ENCODE results near the gene SKP2.
"Not testable (repeated sequence)": the region's sequence is repeated elsewhere in the genome, so short reads cannot be mapped to it uniquely, and the experiment has no call there.

The SKP2 gene

DNA sequence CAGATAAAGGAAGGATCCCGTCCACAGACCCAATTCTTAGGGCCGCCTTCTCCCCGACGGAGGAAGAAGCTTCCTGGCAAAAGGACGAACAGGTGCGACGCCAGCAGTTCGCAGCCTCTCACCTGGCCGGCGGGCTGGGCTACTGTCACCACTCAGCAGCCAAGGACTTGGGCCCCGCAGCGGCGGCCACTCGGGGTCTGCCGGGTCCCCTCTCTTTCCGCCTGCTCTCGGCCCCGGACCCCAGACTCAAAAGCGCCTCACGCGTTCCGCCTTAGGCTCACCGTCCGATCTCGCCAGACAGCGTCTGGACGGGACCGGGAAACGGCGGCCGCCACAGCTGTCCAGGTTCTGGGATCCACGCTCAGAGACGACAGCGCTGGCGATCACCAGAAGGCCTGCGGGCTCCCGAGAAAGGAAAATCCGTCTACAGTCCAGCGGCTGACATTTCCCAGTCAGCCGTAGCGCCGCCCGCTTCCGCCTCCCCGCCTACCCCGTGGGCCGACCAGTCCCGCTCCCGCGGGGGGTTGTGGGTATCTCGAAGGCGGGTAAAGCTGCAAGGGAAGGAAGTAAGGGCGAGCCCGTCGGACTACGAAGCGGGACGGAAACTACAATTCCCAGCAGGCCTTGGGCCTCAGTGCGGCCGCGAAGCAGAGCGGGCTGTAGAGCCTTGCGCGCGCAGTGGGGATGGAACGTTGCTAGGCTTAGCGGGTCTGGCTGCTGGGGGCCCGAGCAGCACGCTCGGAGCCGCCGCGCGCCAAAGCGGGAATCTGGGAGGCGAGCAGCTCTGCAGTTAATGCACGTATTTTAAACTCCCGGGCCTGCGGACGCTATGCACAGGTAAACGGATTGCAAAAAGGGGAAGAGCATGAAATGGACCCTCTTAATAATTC is at the start of gene SKP2, which contains the start of gene LMBRD2:
SKP2 (plus strand) TSS at position 678 of the 890 bp plus-strand sequence; CDS start at position 830, 152 bp downstream.
LMBRD2 (minus strand) TSS at position 454 of the 890 bp plus-strand sequence. CDS start 8,538 bp downstream, outside the sequence.
- H3K4me1 ChIP-seq (ENCODE audit: control insufficient read depth in 5 of 5, insufficient read depth in 5 of 5, low read length in 5 of 5) = peaks cover 2 to 47% (median 40%) of the 10 kb centered on the region in 5 donors
- peak within 1 kb of the TSS; percentile 71 for H3K27ac ChIP-seq (ENCODE audit: low read depth, low read length)
- H3K9ac ChIP-seq (ENCODE audit: low read length in 5 of 5) = peak within 1 kb of the TSS; percentile 78 to 99 (median 94)
- H3K9me3 ChIP-seq (ENCODE audit: control insufficient read depth in 5 of 5, low read length in 5 of 5) = no peaks in the 10 kb centered on the region
- H3K4me3 ChIP-seq (ENCODE audit: low read depth in 1 of 5, low read length in 5 of 5) = peak within 1 kb of the TSS; percentile 77 to 98 (median 90)
- no peaks in the 10 kb centered on the region for H3K27me3 ChIP-seq (ENCODE audit: control insufficient read depth in 5 of 5, insufficient read depth in 4 of 5, low read length in 5 of 5)
- H3K36me3 ChIP-seq (ENCODE audit: control insufficient read depth in 5 of 5, insufficient read depth in 5 of 5, low read length in 5 of 5) = peaks cover 2 to 10% (median 3%) of the 10 kb centered on the region in 5 donors

DNA sequence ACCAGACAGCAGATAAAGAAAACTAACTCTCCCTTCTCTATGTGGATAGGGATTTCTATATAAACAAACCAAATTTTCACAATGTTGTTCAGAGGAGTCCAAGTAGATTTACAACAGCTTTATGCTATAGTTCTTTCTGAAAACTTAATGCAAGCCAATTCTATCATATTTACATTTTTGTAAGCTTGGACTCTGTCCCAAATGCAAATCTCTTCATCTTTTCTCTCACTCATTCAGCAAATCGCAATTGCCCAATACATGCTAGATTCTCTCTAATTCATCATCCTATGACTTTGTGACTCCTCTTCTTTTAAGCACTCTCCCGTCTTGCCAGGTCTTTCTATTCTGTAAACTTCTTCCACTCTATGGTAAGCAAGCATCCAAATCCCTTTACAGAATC is 46.1 kb upstream of the SKP2 start:
- Histone ChIP-seq H3K9me3 (ENCODE audit: control insufficient read depth in 5 of 5, low read length in 5 of 5) (no peaks in the 10 kb centered on the region), H3K9ac (ENCODE audit: low read length in 5 of 5) (no peak overlapping the region), H3K36me3 (ENCODE audit: control insufficient read depth in 5 of 5, insufficient read depth in 5 of 5, low read length in 5 of 5) (peaks cover 38 to 65% (median 42%) of the 10 kb centered on the region in 5 donors)

DNA sequence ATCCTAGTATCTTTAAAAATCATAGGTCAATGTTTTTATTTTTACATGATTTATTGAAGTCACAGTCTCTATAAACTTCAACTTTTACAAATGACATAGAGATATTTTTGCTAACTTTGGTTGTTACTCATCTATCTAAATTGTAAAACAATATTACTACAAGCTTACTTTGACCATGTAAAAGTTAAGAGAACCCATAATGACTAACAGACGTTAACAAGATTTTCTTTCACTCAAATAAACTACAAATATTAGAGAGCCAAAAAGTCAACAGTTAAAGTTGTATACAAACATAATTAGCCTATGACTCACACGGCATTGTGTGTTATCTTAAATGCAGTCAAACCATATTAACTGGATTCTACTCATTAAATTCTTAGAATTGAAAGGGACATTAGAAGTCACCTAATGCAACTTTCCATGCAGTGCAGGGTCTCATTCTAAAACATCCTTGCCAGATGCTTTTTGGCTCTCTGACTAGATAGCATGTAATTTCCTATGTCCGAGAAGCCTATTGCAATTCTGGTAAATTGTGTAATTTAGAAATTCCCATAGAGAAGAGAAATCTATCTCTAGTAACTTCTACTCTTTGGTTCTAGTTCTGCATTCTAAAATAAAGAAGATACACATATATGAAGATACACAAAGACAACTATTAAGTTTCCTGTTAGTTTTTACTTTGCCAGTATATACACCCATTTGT is 43.0 kb upstream of the SKP2 start:
- no peak overlapping the region for H3K27ac ChIP-seq (ENCODE audit: low read depth, low read length)
- no peak overlapping the region for H3K4me3 ChIP-seq (ENCODE audit: low read depth in 1 of 5, low read length in 5 of 5)
- no peak overlapping the region for H3K9ac ChIP-seq (ENCODE audit: low read length in 5 of 5)
- H3K27me3 ChIP-seq (ENCODE audit: control insufficient read depth in 5 of 5, insufficient read depth in 4 of 5, low read length in 5 of 5) = no peaks in the 10 kb centered on the region
- no peaks in the 10 kb centered on the region for H3K4me1 ChIP-seq (ENCODE audit: control insufficient read depth in 5 of 5, insufficient read depth in 5 of 5, low read length in 5 of 5)
- no peaks in the 10 kb centered on the region for H3K9me3 ChIP-seq (ENCODE audit: control insufficient read depth in 5 of 5, low read length in 5 of 5)
- H3K36me3 ChIP-seq (ENCODE audit: control insufficient read depth in 5 of 5, insufficient read depth in 5 of 5, low read length in 5 of 5) = peaks cover 38 to 60% (median 44%) of the 10 kb centered on the region in 5 donors

More for the DNA sequence above, 46.1 kb upstream of the SKP2 start:
- Histone ChIP-seq H3K4me1 (ENCODE audit: control insufficient read depth in 5 of 5, insufficient read depth in 5 of 5, low read length in 5 of 5) (no peaks in the 10 kb centered on the region), H3K27ac (ENCODE audit: low read depth, low read length) (no peak overlapping the region), H3K27me3 (ENCODE audit: control insufficient read depth in 5 of 5, insufficient read depth in 4 of 5, low read length in 5 of 5) (no peaks in the 10 kb centered on the region), H3K4me3 (ENCODE audit: low read depth in 1 of 5, low read length in 5 of 5) (no peak overlapping the region)

DNA sequence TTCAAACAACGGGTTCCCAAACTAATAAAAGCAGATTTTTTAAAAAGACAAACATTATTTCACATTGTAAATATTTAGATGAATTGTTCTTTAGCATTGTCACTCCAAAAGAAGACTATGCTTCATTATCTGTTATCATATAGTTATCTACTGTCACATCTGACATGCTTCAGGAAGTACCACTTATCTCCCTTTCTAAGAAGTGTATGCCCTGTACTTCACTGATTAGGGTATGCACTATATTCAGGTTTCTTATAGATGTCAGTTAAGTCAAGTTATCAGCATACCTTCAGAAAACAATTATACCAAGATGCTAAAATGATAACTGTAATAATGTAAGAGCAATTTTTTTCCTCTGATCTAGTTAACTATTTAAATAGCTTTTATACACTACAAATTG is 40.7 kb upstream of the SKP2 start:
- Histone ChIP-seq H3K4me1 (ENCODE audit: control insufficient read depth in 5 of 5, insufficient read depth in 5 of 5, low read length in 5 of 5) (no peaks in the 10 kb centered on the region), H3K27ac (ENCODE audit: low read depth, low read length) (no peak overlapping the region), H3K9me3 (ENCODE audit: control insufficient read depth in 5 of 5, low read length in 5 of 5) (no peaks in the 10 kb centered on the region), H3K9ac (ENCODE audit: low read length in 5 of 5) (no peak overlapping the region), H3K36me3 (ENCODE audit: control insufficient read depth in 5 of 5, insufficient read depth in 5 of 5, low read length in 5 of 5) (peaks cover 28 to 58% (median 39%) of the 10 kb centered on the region in 5 donors), H3K27me3 (ENCODE audit: control insufficient read depth in 5 of 5, insufficient read depth in 4 of 5, low read length in 5 of 5) (no peaks in the 10 kb centered on the region), H3K4me3 (ENCODE audit: low read depth in 1 of 5, low read length in 5 of 5) (no peak overlapping the region)

DNA sequence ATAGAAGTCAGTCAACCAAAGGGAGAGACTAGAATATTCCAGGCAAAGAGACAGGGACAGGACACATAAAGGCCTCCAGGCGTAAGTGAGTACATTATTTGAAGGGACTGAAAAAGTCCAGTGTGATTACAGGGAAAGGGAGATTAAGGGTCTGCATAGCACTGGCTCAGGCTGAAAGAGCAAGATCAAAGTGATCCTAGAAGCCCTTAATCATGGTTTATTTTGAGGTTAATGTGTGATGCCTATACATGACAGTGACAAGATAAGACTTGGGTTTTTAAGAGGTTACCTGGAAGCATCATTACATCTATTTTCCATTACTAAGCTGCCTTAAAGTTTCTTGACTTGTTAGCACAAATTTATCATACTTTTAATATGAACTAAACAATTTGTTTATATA is 26.0 kb upstream of the SKP2 start:
- Histone ChIP-seq H3K27me3 (ENCODE audit: control insufficient read depth in 5 of 5, insufficient read depth in 4 of 5, low read length in 5 of 5) (no peaks in the 10 kb centered on the region), H3K9ac (ENCODE audit: low read length in 5 of 5) (no peak overlapping the region), H3K4me1 (ENCODE audit: control insufficient read depth in 5 of 5, insufficient read depth in 5 of 5, low read length in 5 of 5) (no peaks in the 10 kb centered on the region), H3K27ac (ENCODE audit: low read depth, low read length) (no peak overlapping the region), H3K9me3 (ENCODE audit: control insufficient read depth in 5 of 5, low read length in 5 of 5) (peaks cover 0 to 4% (median 3%) of the 10 kb centered on the region in 5 donors), H3K36me3 (ENCODE audit: control insufficient read depth in 5 of 5, insufficient read depth in 5 of 5, low read length in 5 of 5) (peaks cover 10 to 31% (median 18%) of the 10 kb centered on the region in 5 donors), H3K4me3 (ENCODE audit: low read depth in 1 of 5, low read length in 5 of 5) (no peak overlapping the region)

DNA sequence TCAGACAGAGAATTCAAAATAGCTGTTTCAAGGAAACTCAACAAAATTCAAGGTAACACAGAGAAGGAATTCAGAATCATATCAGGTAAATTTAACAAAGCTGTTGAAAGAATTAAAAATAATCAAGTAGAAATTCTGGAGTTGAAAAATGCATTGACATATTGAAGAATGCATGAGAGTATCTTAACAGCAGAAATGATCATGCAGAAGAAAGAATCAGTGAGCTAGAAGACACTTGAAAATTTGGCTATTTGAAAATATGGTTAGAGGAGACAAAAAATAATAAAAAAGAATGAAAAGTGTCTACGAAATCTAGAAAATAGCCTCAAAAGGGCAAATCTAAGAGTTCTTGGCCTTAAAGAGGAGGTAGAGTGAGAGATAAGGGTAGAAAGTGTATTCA is 23.1 kb upstream of the SKP2 start:
- peaks cover 0 to 4% (median 3%) of the 10 kb centered on the region in 5 donors for H3K9me3 ChIP-seq (ENCODE audit: control insufficient read depth in 5 of 5, low read length in 5 of 5)
- no peaks in the 10 kb centered on the region for H3K27me3 ChIP-seq (ENCODE audit: control insufficient read depth in 5 of 5, insufficient read depth in 4 of 5, low read length in 5 of 5)
- peaks cover 2 to 22% (median 13%) of the 10 kb centered on the region in 5 donors for H3K36me3 ChIP-seq (ENCODE audit: control insufficient read depth in 5 of 5, insufficient read depth in 5 of 5, low read length in 5 of 5)
- H3K27ac ChIP-seq (ENCODE audit: low read depth, low read length) = no peak overlapping the region
- H3K4me1 ChIP-seq (ENCODE audit: control insufficient read depth in 5 of 5, insufficient read depth in 5 of 5, low read length in 5 of 5) = no peaks in the 10 kb centered on the region
- no peak overlapping the region for H3K9ac ChIP-seq (ENCODE audit: low read length in 5 of 5)
- no peak overlapping the region for H3K4me3 ChIP-seq (ENCODE audit: low read depth in 1 of 5, low read length in 5 of 5)

DNA sequence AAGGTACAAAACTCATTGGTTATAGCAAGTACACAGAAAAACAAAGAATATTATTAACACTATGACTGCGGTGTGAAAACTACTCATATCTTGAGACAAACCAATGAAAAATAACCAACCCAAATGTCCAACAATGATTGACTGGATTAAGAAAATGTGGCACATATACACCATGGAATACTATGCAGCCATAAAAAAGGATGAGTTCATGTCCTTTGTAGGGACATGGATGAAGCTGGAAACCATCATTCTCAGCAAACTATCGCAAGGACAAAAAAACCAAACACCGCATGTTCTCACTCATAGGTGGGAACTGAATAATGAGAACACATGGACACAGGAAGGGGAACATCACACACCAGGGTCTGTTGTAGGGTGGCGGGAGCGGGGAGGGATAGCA is 22.2 kb upstream of the SKP2 start:
- H3K36me3 ChIP-seq (ENCODE audit: control insufficient read depth in 5 of 5, insufficient read depth in 5 of 5, low read length in 5 of 5) = peaks cover 7 to 27% (median 19%) of the 10 kb centered on the region in 5 donors
- H3K27me3 ChIP-seq (ENCODE audit: control insufficient read depth in 5 of 5, insufficient read depth in 4 of 5, low read length in 5 of 5); H3K4me3 ChIP-seq (ENCODE audit: low read depth in 1 of 5, low read length in 5 of 5); H3K4me1 ChIP-seq (ENCODE audit: control insufficient read depth in 5 of 5, insufficient read depth in 5 of 5, low read length in 5 of 5); H3K27ac ChIP-seq (ENCODE audit: low read depth, low read length); H3K9me3 ChIP-seq (ENCODE audit: control insufficient read depth in 5 of 5, low read length in 5 of 5); H3K9ac ChIP-seq (ENCODE audit: low read length in 5 of 5): not testable (repeated sequence)

DNA sequence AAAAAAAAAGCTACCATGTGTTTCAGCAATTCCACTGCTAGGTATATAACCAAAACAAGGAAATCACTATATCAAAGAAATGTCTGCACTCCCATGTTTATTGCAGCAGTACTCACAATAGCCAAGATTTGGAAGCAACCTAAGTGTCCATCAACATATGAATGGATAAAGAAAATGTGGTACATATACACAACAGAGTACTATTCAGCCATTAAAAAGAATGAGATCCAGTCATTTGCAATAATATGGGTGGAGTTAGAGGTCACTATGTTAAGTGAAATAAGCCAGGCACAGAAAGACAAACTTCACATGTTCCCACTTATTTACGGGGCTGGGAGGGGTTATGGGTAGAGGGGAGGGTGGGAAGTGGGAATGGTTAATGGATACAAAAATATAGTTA is 18.9 kb upstream of the SKP2 start:
- not testable (repeated sequence) for H3K27ac ChIP-seq (ENCODE audit: low read depth, low read length); H3K27me3 ChIP-seq (ENCODE audit: control insufficient read depth in 5 of 5, insufficient read depth in 4 of 5, low read length in 5 of 5); H3K9ac ChIP-seq (ENCODE audit: low read length in 5 of 5); H3K9me3 ChIP-seq (ENCODE audit: control insufficient read depth in 5 of 5, low read length in 5 of 5); H3K4me1 ChIP-seq (ENCODE audit: control insufficient read depth in 5 of 5, insufficient read depth in 5 of 5, low read length in 5 of 5); H3K4me3 ChIP-seq (ENCODE audit: low read depth in 1 of 5, low read length in 5 of 5)
- peaks cover 9 to 32% (median 28%) of the 10 kb centered on the region in 5 donors for H3K36me3 ChIP-seq (ENCODE audit: control insufficient read depth in 5 of 5, insufficient read depth in 5 of 5, low read length in 5 of 5)

DNA sequence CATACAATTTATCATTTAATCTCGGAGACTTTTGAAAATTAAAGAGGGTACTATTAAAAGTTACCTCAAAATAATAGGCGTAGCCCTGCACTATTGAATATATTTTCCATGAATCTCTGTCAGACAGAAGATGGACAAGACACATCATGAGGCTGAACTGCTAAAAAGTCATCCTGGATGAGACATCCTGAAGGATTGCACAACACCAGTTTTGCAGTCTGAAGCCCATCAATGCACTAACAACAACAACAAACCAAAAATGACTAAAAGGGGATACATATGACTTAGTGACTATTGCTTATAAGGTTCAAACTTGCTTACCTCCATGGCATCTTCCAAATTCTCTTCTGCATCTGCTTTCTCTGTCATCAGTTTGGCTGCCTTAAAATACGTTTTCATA is 15.9 kb upstream of the SKP2 start:
- Histone ChIP-seq H3K27ac (ENCODE audit: low read depth, low read length) (no peak overlapping the region), H3K27me3 (ENCODE audit: control insufficient read depth in 5 of 5, insufficient read depth in 4 of 5, low read length in 5 of 5) (no peaks in the 10 kb centered on the region), H3K4me3 (ENCODE audit: low read depth in 1 of 5, low read length in 5 of 5) (no peak overlapping the region), H3K4me1 (ENCODE audit: control insufficient read depth in 5 of 5, insufficient read depth in 5 of 5, low read length in 5 of 5) (no peaks in the 10 kb centered on the region), H3K9ac (ENCODE audit: low read length in 5 of 5) (no peak overlapping the region), H3K9me3 (ENCODE audit: control insufficient read depth in 5 of 5, low read length in 5 of 5) (peaks cover 0 to 8% (median 0%) of the 10 kb centered on the region in 5 donors), H3K36me3 (ENCODE audit: control insufficient read depth in 5 of 5, insufficient read depth in 5 of 5, low read length in 5 of 5) (peaks cover 21 to 39% (median 28%) of the 10 kb centered on the region in 5 donors)

DNA sequence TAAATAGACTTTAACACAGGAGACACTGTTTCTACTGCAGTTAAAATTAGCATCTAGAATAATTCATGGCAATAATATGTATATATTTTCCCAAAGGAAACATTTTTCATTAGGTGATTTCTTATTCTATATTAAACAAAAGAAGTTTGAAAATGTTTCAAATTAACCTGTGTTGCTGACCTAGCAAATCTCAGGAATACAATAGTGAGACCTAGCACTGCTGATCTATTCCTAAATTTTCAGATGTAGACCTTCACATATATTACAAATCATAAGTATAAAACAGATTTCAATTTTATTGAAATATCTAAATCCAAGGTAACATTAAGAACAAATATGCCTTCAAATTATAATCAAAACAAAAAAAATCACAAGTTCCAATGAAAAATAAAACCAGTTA is 15.3 kb upstream of the SKP2 start:
- Histone ChIP-seq H3K27me3 (ENCODE audit: control insufficient read depth in 5 of 5, insufficient read depth in 4 of 5, low read length in 5 of 5) (no peaks in the 10 kb centered on the region), H3K9me3 (ENCODE audit: control insufficient read depth in 5 of 5, low read length in 5 of 5) (peaks cover 0 to 8% (median 0%) of the 10 kb centered on the region in 5 donors), H3K27ac (ENCODE audit: low read depth, low read length) (no peak overlapping the region), H3K4me3 (ENCODE audit: low read depth in 1 of 5, low read length in 5 of 5) (no peak overlapping the region), H3K36me3 (ENCODE audit: control insufficient read depth in 5 of 5, insufficient read depth in 5 of 5, low read length in 5 of 5) (peaks cover 21 to 39% (median 29%) of the 10 kb centered on the region in 5 donors), H3K4me1 (ENCODE audit: control insufficient read depth in 5 of 5, insufficient read depth in 5 of 5, low read length in 5 of 5) (no peaks in the 10 kb centered on the region), H3K9ac (ENCODE audit: low read length in 5 of 5) (no peak overlapping the region)

Measured in subcutaneous abdominal adipose tissue (tissue), 5 donors.